GM18519 (cell line): ENCODE measurements around the gene RNF224.
A peak's percentile ranks its signal among the peaks of the same experiment; 100 is the strongest.

Experiments used
- ATAC-seq: cut with Tn5 transposase; IDR thresholded peaks from one replicate; pipeline ENCODE4 v1.9.1; 2021; ENCODE audit warnings: mild to moderate bottlenecking, moderate library complexity; ENCODE audit not compliant: unreplicated experiment, low FRiP score

The RNF224 gene

DNA sequence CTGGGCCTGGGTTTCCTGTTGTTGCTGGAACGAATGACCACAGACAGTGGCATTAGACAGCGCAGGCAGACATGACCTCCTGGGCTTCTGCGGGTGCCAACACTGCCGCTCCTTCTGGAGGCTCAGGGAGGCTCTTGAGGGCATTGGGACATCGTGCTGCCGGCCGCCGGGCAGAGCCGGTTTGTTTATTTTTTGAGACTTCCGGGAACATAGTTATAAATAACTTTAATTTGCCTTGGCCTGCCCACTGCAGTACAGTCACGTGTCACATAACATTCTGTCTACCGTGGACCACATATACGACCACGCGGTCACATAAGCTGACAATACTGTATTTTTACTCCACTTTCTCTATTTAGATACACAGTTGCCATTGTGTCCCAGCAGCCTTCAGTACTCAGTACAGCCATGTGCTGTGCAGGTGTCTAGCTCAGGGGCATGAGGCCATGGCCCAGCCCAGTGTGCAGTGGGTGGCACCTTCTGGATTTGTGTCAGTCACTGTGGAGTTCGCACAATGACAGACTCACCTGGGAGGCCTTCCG lies 42.0 kb downstream of the RNF224 start:
- no peak for ATAC-seq

GRCh38 chr9:137270929-137271695 lies 43.8 kb downstream of the RNF224 start:
- ATAC-seq = no peak

DNA sequence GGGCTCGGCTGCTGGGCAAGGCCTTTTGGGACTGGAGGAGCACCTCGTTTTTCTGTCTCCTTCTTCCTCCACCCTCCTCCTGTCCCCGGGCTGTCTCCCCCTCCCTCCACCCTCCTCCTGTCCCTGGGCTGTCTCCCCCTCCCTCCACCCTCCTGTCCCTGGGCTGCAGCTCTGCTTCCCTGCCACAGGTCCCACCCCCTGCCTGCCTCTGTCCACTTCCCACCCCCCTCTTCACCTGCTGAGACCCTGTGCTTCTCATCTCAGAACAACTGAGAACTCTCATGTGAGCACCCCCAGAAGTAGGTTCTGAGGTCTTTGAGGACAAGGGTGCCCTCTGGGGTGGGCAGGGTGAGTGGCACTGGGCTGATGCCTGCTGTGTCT lies 44.4 kb downstream of the RNF224 start:
- ATAC-seq = no peak

- ATAC-seq = no peak
These were observed 45.2 kb downstream of the RNF224 start for GRCh38 chr9:137272241-137273094.

DNA sequence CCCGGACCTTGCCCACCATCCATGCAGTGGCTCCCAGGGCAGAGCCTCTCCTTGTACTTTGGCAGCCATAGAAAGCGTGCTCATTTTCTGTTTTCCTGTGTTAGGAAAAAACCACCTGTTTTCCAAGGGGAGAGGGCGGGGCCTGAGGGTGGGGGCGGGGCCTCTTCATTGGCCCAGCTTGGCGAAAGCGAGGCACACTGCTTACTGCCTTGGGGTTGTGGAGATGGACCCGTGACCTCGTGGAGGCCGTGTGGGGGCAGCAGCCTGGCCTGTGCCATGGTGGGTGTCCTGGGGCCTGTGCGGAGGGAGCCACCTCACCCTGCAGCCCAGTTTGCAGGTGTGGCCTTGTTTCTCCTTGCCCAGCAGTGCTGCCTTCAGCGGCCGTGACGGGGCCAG lies 45.8 kb downstream of the RNF224 start:
- no peak for ATAC-seq

GRCh38 chr9:137273611-137274320 lies 46.5 kb downstream of the RNF224 start:
- ATAC-seq = no peak

DNA sequence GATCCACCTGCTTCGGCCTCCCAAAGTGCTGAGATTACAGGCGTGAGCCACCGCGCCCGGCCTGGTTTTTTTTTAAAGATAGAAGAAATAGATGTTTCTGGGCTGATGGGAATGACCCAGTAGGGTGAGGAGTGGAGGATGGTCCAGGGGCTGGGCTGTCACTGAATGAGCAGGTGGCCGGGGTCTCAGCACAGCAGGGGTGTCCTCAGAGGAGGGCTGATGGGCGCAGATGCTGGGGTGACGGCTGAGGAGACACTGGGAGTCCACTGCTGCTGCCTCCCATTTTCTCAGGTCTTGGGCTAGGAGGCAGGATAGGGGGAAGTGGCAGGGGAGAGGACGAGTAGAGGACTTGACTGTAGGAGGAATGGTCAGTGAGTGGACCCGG lies 47.9 kb downstream of the RNF224 start:
- no peak for ATAC-seq

- no peak for ATAC-seq
These were observed 48.5 kb downstream of the RNF224 start for GRCh38 chr9:137275588-137276472.

GRCh38 chr9:137276473-137277328 lies 49.4 kb downstream of the RNF224 start:
- ATAC-seq = no peak

GRCh38 chr9:137277329-137278041 lies 50.2 kb downstream of the RNF224 start, which contains the start of gene TOR4A:
TOR4A (plus strand) TSS chr9:137277726; CDS start chr9:137278690, 964 bp downstream.
- ATAC-seq = peak; percentile 39

- no peak for ATAC-seq
These were observed 50.9 kb downstream of the RNF224 start for GRCh38 chr9:137278061-137278701.
